SK-N-SH treated with all-trans-retinoic acid at 6 μM for 48 hours (cell line): ENCODE measurements around the gene AFTPH.

Source experiments
- ARNTL ChIP-seq: fragments of 450-650 bp; formaldehyde crosslinking; IDR thresholded peaks from 2 replicates; pipeline ENCODE4 v1.5.0; 2020; ENCODE audit warnings: low read depth, mild to moderate bottlenecking, moderate library complexity, borderline replicate concordance
- CREB5 ChIP-seq: fragments of 250-450 bp; sonication (Bioruptor Pico); IDR thresholded peaks from 2 replicates; pipeline ENCODE4 v1.5.1; 2020; ENCODE audit warnings: low read depth, mild to moderate bottlenecking, moderate library complexity
- CSDC2 ChIP-seq: fragments of 250-450 bp; sonication (Bioruptor Pico); IDR thresholded peaks from 2 replicates; pipeline ENCODE4 v1.5.0; 2020; ENCODE audit warnings: mild to moderate bottlenecking, moderate library complexity
- CSRNP3 ChIP-seq: fragments of 250-450 bp; sonication (Bioruptor Pico); IDR thresholded peaks from 2 replicates; pipeline ENCODE4 v1.5.1; 2021; ENCODE audit warnings: mild to moderate bottlenecking, moderate library complexity
- ESRRG ChIP-seq: fragments of 250-450 bp; sonication (Bioruptor Pico); IDR thresholded peaks from 2 replicates; pipeline ENCODE4 v1.6.1; 2021; ENCODE audit warnings: mild to moderate bottlenecking
- GLIS3 ChIP-seq: fragments of 250-450 bp; sonication (Bioruptor Pico); IDR thresholded peaks from 2 replicates; pipeline ENCODE4 v1.5.0; 2020; ENCODE audit warnings: mild to moderate bottlenecking, moderate library complexity
- ISL1 ChIP-seq: fragments of 250-450 bp; sonication (Bioruptor Pico); IDR thresholded peaks from 2 replicates; pipeline ENCODE4 v2.1.2; 2022; ENCODE audit warnings: mild to moderate bottlenecking, moderate library complexity
- OSR1 ChIP-seq: fragments of 250-450 bp; sonication (Bioruptor Pico); IDR thresholded peaks from 2 replicates; pipeline ENCODE4 v1.8.0; 2022; ENCODE audit warnings: moderate library complexity, mild to moderate bottlenecking, inconsistent platforms
- PATZ1 ChIP-seq: fragments of 250-450 bp; sonication (Bioruptor Pico); IDR thresholded peaks from 2 replicates; pipeline ENCODE4 v1.8.0; 2020; ENCODE audit warnings: mild to moderate bottlenecking, moderate library complexity, borderline replicate concordance
- POU6F1 ChIP-seq: fragments of 250-450 bp; sonication (Bioruptor Pico); IDR thresholded peaks from 2 replicates; pipeline ENCODE4 v1.8.0; 2021; ENCODE audit warnings: low read depth, mild to moderate bottlenecking, moderate library complexity, borderline replicate concordance
- TOX ChIP-seq: fragments of 250-450 bp; sonication (Bioruptor Pico); IDR thresholded peaks from 2 replicates; pipeline ENCODE4 v1.8.0; 2021; ENCODE audit warnings: mild to moderate bottlenecking, moderate library complexity, borderline replicate concordance
- ZC3H10 ChIP-seq: fragments of 250-450 bp; sonication (Bioruptor Pico); IDR thresholded peaks from 2 replicates; pipeline ENCODE4 v1.5.1; 2021; ENCODE audit warnings: mild to moderate bottlenecking, moderate library complexity
- ZFP30 ChIP-seq: fragments of 450-650 bp; formaldehyde crosslinking; IDR thresholded peaks from 2 replicates; pipeline ENCODE4 v1.5.0; 2022; ENCODE audit warnings: mild to moderate bottlenecking, moderate library complexity
- ZNF565 ChIP-seq: fragments of 450-650 bp; formaldehyde crosslinking; conservative IDR thresholded peaks from 2 replicates; pipeline ENCODE4 v1.5.0; 2020; ENCODE audit warnings: low read depth, mild to moderate bottlenecking, moderate library complexity

- TF ChIP-seq ESRRG (CRISPR knock-in tag): no peak
- TF ChIP-seq OSR1 (CRISPR knock-in tag): no peak
- no peak for TF ChIP-seq ZC3H10 (CRISPR knock-in tag)
- TF ChIP-seq ZNF565: no peak
- no peak for TF ChIP-seq CSRNP3
- TF ChIP-seq CSDC2 (CRISPR knock-in tag): no peak
- TF ChIP-seq ZFP30: no peak
- no peak for TF ChIP-seq GLIS3 (CRISPR knock-in tag)
- TF ChIP-seq ISL1 (CRISPR knock-in tag): no peak
- TF ChIP-seq PATZ1: no peak
- no peak for TF ChIP-seq ARNTL (CRISPR knock-in tag)
- no peak for TF ChIP-seq POU6F1 (CRISPR knock-in tag)
- no peak for TF ChIP-seq CREB5 (CRISPR knock-in tag)
- no peak for TF ChIP-seq TOX (CRISPR knock-in tag)
Measured at GRCh38 chr2:64500549-64500948, 23.6 kb upstream of the AFTPH start.
